ENCODE data around the gene MMAA.
"Not testable (repeated sequence)": the region's sequence is repeated elsewhere in the genome, so short reads cannot be mapped to it uniquely, and the experiment has no call there.

Gene MMAA

DNA sequence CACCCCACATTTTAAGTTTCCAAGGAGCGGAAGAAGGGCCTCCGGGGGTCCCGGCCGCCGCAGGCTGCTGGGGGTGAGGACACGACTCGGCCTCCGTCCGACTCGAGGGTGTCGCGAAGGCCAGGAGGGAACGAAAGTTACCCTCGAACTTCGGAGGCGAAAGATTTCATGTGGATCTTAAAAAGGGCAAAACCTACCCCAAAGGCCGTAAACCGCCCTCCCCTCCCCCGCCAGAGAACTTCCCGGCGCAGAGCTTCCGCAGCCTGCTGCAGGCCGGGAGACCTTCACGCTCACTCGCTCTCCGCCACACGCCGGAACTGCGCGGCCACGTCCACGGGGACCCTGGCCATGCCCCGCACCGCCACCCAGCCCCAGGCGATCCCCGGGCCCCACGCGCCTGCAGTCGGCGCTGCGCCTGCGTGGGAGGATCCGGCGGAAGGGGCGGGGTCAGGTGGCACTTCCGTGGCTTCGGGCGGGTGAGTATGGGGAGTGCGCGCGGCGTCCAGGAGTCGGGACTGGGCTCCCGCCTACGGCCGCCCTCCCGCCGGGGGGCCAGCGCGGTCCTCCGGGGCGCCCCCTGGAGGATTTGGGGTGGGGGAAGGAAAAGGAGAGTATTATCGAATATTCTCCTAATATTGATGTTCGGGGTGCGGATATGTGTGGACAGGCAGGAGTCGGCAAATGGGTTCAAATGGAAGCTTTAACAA, at the start of gene MMAA:
Gene MMAA, plus strand, starts transcription at position 454 of the 707 bp plus-strand sequence. CDS start 19,755 bp downstream, outside the sequence.
- peak; percentile 96 to 97 for DNase-seq (ENCODE audit: low read depth in 2 of 2)

DNA sequence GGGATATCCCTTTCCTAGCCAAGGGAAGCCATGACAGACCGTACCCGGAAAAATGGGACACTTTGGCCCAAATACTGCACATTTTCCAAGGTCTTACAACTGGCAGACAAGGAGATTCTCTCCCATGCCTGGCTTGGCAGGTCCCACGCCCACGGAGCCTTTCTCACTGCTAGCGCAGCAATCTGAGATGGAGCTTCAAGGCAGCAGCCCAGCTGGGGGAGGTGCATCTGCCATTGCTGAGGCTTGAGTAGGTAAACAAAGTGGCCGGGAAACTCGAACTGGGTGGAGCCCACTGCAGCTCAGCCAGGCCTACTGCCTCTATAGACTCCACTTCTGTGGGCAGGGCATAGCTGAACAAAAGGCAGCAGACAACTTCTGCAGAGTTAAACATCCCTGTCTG, 44.6 kb upstream of the MMAA start:
- DNase-seq (ENCODE audit: low read depth in 2 of 2), result not testable (repeated sequence)

- no peak for DNase-seq (ENCODE audit: low read depth in 2 of 2)
Measured at GRCh38 chr4:145580906-145581305, 38.3 kb upstream of the MMAA start.

DNA sequence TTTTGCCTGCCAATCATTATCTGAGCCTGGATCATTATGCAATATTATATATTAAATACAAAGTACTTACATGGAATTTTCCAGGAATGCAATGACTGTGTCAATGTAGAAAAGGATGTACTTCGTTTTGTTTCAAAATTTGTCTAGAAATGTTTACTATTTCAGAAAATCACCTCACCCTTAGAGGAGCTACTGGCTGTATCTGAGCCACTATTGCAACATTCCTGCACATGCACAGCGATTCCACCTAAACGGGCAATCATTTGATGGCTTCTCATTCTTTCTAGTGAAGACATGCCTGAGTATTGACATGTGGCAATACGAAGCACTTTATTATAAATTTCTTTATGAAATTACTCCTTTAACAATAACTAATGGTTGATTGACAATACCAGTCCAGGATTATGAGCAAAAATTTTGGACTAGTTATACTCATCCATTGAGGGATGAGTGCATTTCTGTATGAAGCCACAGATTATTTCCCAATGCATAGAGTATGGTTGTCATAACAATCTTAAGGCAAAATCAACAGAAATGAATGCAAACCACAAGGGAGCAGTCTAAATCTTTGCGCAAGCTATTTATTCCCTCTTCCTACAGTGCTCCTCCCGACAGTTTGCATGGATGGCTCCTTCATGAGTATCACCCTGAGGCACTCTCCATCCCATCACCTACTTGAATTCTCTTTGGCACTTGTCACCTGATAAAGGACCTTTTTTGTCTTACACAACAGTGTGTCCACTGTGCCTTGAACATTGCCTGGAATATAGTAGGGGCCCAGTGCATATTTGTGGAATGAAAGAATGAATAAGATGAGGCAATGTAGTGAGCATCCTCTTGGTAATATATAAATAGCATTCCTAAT, 35.8 kb upstream of the MMAA start:
- no peak for DNase-seq (ENCODE audit: low read depth in 2 of 2)

DNA sequence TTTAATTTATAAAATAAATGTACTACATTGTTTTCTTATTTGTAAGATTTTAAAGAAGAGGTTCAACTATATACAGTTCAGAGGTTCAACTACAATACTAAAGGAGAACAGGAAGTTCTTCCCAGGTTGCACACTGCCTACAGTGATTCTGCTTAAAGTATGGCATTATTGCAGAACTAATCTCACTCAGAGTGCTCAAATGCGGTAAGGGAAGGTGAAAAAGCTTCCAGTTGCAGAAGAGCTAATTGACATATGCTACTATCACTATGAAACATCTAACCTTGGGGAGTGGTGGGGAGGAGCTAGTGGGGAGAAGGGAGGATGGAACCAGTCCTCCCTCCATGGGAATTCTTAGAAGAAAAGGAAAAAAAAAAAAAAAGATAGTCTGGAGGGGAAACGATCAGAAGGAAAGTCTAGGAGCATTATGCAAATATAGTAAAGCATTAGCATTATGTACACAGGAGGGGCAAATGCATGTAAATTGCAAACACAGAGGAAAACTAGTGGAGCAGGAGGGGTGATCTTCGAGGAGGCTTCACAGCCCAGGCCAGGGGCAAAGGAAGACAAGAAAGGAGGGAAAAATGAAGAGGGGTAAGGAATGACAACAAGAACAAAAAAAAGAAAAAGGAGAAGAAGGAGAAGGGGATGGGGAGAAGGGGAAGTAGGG, 32.0 kb upstream of the MMAA start:
- no peak for DNase-seq (ENCODE audit: low read depth in 2 of 2)

DNA sequence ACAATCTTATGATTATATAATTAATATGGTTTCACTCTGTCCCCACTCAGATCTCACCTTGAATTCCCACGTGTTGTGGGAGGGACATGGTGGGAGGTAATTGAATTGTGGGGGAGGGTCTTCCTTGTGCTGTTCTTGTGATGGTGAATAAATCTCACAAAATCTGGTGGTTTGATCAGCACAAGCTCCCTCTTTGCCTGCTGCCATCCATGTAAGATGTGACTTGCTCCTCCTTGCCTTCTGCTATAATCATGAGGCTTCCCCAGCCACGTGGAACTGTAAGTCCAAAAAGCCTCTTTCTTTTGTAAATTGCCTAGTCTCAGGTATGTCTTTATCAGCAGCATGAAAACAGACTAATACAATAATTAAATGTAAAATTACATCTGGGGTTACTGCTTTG, 29.8 kb upstream of the MMAA start:
- DNase-seq (ENCODE audit: low read depth in 2 of 2), result not testable (repeated sequence)

GRCh38 chr4:145589916-145590702, 29.1 kb upstream of the MMAA start:
- no peak for DNase-seq (ENCODE audit: low read depth in 2 of 2)

DNA sequence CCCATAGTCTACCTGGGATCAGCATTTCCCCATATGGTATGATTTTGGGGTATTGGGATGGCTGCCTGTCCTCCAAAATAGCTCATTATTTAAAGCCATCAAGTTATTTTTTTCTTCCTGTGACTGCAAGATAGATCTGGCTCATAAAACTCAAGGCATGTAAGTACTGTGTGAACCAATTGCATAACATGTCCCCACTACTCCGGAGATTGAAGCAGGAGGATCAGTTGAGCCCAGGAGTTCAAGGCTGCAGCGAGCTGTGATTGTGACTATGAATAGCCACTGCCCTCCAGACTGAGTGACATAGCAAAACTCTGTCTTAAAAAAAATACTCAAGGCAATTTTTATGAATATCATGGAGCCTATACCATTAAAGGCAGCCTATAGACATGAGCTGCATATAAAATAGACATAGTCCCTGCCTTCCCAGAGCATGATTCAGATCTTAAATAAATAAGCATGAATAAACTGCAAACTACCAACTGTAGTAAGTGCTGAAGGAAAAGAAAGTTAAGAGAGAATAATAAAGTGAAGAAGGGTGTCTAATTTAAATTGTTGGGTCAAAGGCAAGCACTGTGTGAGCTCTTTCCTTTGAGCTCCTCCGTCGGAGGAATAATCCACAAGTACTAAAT, 16.9 kb upstream of the MMAA start:
- DNase-seq (ENCODE audit: low read depth in 2 of 2), result no peak

DNA sequence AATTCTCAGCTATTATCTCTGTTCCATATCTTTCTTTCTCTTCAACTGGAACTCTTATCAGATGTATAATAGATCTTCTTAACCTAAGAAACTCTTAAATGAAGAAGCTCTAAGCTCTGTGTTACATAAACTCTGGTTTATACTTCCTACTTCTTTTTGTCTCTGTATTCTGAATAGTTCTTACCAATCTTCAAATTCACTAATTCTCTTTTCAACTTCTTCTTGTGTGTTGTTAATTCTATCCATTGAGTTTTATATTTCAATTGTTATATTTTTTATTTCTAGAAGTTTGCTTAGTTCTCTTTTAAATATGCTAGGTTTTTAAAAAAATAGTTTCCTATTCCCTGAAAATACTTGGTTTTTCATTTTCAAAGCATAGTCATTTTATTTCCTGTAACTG, 13.2 kb upstream of the MMAA start:
- no peak for DNase-seq (ENCODE audit: low read depth in 2 of 2)

DNA sequence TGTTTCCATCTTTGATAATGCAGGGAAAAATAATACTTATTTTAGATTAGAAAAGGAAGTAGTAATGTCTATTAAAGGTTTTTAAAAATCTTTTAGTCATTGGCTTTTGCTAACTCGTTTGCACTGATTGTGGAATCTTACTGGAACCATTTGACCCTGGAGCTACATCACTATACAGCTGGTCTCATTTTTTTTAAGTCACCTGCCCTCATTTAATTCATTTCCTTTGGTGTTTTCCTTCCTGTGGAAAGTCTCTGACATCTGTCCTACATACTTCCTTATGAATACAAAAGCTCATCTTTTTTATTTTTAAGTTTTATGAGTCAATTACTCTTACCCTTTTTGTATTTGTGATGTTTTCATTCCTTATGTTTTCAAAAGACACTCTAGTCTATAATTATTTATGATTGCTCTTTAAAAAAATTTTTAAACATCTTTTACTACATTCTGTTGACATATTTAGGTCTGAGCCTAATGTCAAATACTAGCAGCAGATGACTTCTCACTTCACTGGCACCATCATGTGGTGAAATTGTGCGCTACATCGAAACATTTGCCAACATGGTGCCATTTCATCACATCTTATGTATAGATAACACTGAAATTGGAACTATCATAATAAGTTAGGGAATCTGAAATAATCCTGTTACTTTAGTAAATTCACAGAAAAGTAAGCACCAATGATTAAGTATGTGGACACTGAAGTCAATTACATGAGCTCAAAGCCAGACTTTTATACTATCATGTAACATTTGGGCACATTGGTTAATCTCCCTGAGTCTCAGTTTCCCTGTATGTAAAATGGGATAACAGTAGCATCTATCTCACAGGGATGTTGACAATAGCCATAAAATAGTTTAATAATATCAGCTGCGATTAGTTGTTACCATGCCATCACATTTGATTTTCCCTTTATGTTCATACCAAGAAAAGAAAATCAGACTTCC, 9.4 kb upstream of the MMAA start:
- peak; percentile 36 to 61 for DNase-seq (ENCODE audit: low read depth in 2 of 2)

GRCh38 chr4:145613566-145614232, 5.5 kb upstream of the MMAA start:
- DNase-seq (ENCODE audit: low read depth in 2 of 2), result no peak

DNA sequence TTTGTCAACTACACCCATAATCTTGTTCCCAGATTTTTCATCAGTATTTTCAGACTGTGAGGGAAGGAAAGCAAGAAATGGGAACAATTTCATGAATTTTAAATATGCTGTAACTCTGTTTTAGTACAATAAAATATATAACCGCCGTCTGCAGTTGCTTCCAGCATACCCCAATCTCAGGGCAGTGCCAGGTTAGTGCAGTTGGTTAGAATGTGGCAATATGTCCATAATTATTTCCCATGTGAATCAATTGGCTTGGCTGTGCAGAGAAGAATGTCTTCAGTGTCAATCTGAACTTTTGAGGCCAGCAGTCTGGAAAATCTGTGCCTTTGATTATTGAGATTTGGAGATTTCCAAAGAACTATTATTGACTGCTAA, 5.0 kb upstream of the MMAA start:
- no peak for DNase-seq (ENCODE audit: low read depth in 2 of 2)

- no peak for DNase-seq (ENCODE audit: low read depth in 2 of 2)
Measured at GRCh38 chr4:145618210-145618931, 814 bp upstream of the MMAA start.

DNA sequence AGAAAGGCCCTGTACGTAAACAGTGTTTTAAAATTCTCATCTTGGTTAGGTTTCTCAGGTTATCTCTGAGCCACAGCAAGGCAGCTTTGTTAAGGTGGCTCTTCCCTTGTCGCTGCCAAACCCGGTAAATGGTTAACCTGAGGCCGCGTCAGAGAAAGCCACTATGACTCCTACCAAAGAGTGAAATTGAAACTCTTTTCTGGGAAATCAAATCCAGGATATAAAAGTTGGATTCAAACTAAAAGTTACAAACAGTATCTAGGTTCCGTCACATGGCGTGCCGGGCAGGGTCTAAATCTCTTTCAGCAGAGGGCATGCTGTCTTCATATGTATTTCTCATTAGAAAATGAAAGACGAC, 433 bp downstream of the MMAA start:
- DNase-seq (ENCODE audit: low read depth in 2 of 2), result peak; percentile 40 to 50

DNA sequence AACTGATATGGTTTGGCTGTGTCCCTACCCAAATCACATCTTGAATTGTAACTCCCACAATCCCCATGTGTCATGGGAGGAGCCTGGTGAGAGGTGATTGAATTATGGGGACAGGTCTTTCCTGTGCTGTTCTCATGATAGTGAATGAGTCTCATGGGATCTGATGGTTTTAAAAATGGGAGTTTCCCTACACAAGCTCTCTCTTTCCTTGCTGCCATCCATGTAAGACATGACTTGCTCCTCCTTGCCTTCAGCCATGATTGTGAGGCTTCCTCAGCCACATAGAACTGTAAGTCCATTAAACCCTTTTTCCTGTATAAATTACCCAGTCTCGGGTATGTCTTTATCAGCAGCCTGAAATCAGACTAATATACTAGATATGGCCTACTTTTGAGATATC, 2.9 kb downstream of the MMAA start:
- DNase-seq (ENCODE audit: low read depth in 2 of 2), result not testable (repeated sequence)

DNA sequence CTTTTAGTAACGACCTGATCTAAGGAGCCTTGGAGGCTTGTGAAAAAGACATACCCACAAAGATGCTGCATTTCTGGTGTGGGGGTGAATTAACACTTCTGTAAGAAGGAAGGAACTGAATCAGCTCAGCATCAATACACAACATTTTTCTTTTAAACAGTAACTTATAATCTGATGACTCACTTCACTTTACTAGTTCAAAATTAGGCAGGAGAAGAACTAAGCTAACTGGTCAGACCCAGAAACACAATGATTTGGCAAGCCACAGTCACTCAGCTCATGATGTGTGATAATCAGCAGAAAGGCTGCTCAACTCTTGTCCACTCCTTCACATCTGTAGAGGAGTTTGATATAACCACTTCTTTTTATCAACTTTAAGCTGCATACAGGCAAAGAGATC, 4.6 kb downstream of the MMAA start:
- no peak for DNase-seq (ENCODE audit: low read depth in 2 of 2)

DNA sequence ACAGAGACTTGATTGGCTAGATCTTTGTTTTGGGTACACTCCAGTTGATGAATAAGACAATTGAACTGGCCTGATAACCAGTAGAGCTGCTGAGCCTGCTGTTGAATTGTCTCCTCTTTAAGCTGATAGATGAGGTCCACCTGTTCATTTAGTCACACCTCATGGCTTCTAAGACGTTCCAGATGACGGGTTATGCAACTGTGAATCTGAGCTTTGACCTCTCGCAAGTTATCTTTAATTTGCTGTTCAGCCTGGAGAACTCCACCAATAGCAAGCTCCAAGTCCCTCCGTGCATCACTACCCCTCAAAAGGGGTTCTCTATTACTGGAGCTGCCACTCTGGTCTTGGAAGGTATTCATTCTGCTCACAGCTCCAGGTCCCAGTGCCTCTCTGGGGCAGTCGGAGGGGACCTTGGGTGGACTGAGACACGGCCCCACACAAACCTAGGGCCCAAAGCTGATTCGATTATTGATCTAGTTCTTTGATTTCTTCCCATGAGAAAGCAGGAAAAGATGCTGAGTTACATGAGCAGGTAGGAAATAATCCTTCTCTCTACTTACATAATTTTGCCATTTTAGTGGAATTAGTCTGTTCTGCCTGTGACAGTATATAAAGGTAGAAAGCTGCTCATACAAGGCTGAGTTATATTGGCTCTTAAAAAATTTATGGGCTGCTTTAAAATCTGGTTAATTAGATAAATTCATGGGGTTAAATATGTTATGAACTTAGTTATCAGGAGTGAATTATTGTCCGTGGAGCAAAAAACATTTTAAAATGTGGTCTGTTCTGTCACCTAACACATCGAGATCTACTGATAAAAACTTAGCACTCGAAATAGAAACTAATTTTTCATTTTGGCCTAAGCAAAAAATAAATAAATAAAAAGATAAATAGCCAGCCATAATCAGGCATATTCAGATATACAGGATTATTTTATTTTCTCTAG, 6.8 kb downstream of the MMAA start:
- no peak for DNase-seq (ENCODE audit: low read depth in 2 of 2)

DNA sequence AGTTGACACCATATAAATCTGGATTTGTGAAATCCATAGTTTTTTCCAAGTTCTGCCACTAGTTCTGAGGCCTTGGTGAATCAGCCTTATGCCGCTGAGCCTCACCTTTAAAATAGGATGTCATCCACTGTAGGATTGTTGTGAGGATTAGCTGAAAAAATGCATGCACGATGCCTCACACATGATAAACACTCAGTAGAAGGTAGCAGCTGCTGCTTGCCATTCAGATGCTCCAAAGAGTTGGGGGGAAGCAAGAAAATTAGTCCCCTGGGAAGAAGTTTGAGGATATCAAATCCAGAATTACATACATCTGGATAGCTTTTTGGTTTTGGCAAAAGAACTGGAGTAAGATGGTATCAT, 7.4 kb downstream of the MMAA start:
- DNase-seq (ENCODE audit: low read depth in 2 of 2), result no peak

Data from stimulated activated CD4-positive, alpha-beta T cell treated with anti-CD3 and anti-CD28 coated beads, Interleukin-4, amount 100 ng/mL, for 48 hours (primary cell).